GM18873 (cell line): ENCODE results near the gene ETS1.

Experiments used
- ATAC-seq: cut with Tn5 transposase; IDR thresholded peaks from one replicate; pipeline ENCODE4 v1.9.1; 2021; ENCODE audit warnings: mild to moderate bottlenecking, moderate library complexity, moderate number of reproducible peaks; ENCODE audit not compliant: unreplicated experiment, low FRiP score

ETS1 gene, protein sequence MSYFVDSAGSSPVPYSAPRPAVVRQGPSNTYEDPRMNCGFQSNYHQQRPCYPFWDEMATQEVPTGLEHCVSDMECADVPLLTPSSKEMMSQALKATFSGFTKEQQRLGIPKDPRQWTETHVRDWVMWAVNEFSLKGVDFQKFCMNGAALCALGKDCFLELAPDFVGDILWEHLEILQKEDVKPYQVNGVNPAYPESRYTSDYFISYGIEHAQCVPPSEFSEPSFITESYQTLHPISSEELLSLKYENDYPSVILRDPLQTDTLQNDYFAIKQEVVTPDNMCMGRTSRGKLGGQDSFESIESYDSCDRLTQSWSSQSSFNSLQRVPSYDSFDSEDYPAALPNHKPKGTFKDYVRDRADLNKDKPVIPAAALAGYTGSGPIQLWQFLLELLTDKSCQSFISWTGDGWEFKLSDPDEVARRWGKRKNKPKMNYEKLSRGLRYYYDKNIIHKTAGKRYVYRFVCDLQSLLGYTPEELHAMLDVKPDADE

DNA sequence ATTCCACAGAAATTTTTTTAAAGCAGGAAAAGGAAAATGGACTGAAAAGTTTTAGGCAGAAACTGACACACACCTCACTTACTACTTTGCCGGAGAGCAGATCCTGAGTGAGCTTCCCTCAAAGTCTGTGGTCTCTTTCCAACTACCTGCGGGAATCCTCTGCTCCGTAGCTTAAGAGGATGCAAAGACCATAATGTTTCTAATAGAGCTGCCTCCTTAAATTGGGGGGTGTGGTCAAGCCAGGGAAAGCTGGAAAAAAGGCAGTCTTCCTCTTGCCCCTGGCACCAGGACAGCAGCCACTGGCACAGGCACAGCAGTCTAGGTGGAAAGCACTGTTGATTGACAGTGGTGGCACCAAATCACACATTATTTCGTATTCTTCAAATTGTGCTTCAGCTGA lies at the start of gene ETS1:
Gene ETS1 (minus strand): TSS at position 144 of the 400 bp plus-strand sequence. CDS start 14,428 bp downstream, outside the sequence.
- no peak for ATAC-seq

DNA sequence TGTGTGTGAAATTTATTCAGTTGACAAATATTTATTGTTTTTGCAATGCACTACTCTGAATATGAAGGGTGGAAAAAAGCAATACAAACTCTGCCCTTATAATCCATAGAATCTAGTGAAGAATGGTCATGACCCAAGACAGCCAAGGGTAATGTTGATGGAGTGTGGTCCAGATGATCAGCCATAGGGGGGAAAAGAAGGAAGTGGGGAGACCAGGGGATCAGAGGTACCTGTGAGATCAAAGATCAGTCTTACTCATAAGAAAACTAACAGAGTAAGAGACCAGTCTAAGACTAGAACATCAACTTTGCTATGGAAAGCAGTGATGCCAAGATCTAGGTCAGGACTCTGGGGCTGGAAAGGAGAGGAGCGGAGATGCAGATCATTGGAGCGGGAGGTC lies 47.0 kb upstream of the ETS1 start:
- no peak for ATAC-seq

DNA sequence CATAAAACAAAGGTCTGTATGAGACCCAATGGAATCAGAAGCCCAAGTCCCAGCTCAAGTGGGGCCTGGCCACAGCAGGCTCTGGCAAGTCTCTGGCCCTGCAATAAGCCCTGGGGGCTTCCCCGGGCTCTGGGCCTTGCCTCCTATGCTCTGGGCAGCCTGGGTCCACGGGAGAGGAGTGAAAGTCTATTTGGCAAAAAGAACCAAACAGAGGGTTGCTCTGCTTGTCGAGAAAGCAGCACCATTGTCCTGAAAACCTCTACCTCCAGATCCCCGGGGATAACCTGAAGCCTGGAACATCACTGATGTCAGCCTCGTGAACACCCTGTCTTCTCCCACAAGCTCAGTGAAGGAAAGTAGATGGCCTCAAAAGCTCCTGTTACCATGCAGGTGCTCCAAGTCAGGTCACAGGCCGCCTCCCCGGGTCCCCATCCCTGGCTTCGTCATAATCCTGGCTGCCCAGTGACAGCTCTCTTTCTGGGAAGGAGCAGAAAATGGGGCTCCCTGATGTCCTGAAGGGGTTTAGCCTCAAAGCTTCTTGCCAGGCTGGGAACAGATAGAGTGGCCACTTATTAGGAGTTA lies 46.1 kb upstream of the ETS1 start:
- ATAC-seq: no peak

DNA sequence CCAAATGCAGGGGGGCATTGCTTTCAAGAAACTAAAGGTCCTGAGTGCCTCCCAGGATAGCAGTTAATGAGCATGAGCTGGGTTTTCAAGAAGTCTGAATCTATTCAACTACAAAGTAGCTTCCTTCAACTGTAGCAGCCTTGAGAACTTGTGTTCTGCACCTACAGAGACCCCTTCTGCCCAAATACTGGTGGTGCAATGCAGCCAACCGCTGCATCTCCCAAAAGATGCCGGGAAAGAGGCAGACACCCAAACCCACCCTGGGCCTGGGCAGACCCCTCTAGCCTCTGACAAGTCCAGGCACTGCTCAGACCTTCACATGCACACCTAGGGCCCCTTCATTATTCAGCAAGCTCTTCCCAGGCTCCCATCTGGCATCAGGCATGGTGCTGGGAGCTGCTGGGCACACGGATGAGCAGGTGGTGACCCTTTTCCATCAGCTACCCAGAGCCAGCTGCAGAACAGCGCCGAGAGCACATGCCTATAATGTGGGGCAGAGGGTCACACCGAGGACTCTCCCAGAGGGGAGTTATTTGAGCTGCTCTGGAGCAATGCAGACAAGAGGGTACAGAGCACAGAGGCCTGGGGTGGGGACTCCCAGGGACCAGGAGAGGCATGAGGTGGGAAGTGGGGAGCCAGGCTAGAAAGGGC lies 44.9 kb upstream of the ETS1 start:
- no peak for ATAC-seq

DNA sequence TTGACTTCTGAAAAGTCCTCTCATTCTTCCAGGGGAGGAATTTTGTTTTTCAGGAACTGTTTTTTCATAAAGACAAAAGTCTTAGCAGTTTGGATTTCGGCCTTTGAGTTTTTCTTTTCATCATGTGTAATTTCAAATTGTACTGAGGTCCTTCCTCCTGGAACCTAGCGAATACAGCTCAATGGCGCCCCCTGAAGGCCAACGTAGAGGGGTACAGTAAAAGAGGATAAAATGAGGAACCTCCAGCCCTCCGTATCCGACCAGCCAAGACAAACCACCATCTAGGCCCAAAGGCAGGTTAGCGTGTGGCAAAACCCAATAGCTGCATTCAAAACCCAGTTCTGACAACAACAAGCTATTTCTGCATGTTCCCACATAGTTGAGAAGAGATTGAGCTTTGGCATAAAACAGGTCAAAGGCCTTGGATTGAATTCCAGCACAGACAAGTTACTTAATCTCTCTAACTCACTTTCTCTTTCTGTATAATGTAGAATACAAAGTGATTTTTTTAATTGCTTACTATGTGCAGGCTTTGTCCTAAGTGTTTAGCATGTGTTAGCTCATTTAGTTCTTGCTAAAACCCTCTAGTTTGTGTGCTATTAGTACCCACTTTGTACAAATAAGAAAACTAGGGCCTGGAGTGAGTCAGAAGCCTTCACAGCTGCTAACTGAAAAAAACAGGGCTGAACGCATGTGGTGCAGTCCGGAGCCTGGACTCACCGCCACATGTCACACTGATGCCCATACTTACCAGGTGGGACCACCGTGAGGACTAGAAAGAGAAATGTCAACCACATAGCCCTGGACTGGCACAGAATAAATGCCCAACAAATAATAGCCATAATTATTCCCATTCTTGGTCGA lies 43.2 kb upstream of the ETS1 start:
- no peak for ATAC-seq

DNA sequence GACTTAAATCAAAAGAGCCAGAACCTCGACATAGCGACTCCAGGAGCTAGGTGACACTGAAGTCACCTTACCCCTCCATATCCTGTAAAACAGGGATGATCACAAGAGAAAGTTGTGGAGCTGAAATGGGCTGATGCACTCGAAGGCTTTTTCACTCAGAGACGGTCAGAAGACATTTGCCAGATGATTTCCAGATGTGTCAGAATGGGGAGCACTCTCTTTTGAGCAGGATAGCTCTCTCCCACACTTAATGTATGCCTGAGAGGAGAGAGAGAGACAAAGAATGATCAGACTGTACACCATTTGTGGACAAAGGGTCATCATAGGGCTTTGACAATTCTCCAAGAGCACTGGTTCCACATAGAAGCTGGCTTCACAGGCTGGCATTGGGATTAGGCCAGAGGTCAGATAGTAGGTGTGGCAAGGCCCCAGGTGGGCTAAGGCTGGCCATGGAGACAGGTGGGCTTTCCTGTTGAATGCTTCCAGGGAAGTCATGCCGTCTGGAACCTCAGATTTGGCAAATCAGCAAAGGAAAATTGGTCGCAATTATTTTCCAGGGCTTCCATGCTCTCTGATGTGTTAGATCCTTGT lies 42.3 kb upstream of the ETS1 start:
- ATAC-seq: no peak

DNA sequence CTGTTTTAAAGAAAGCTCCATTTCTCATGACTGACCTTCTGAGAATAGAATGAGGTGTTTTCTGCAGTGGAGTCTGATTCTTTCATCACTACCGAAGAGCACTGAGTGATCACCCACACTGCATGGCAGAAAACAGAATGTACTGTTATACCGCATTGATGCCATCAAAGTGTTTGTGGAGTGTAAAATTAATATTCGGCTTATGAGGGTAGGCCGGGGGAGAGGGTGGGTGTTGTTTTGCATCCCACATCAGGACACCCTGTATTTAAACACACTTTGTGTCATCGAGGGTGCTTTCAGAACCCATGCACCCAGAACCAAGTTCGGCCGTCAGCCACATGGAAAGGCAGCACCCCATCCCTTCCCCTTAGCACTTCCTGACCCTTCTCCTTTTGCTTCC lies 41.3 kb upstream of the ETS1 start:
- ATAC-seq: peak; percentile 28

DNA sequence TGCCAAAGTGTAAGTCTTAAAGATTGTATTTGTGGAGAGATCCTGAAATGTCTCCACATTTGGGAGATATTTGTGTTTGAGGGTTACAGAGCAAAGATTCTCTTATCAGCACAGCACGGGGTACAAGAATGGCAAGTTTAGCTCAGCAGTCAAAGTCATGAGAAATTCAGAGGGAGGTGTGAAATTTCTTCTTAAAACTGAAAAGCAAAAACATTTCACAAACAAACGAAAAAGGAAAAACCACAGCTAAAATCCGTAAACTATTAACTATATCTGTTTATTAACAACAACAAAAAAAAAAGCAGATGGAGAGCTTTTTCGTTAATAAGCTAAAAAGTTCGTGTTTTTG lies 40.9 kb upstream of the ETS1 start:
- peak; percentile 18 for ATAC-seq

DNA sequence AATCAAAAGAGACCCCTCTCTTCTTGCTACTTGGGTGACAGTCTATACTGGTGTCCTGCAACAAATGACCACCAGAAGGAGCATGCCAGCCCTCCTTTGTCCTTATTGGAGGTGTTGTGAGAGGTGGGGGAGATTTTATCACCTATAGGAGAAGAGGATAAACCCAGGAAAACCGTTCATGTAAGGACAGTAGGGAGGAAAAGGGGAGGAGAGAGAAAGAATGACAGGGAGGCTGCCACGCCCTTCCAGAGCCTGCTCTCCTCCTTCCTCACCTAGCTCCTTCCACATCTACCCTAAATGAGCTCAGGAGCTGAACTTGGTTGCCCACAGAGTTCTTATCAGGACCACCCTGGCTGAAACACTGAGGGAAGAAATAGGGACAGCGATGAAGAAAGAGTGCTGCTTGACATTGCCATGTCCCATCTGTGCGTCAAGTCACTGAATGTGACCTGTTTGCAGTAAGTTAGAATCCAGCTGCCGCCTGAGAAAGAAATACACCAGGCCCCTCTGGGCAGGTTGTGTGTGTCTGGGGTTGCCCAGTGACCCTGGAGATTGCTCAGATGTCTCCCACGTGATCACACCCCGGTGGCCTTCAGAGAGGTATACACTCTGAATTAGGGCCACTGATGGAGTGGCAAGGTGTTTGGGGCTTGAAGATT lies 40.4 kb upstream of the ETS1 start:
- peak; percentile 33 for ATAC-seq

DNA sequence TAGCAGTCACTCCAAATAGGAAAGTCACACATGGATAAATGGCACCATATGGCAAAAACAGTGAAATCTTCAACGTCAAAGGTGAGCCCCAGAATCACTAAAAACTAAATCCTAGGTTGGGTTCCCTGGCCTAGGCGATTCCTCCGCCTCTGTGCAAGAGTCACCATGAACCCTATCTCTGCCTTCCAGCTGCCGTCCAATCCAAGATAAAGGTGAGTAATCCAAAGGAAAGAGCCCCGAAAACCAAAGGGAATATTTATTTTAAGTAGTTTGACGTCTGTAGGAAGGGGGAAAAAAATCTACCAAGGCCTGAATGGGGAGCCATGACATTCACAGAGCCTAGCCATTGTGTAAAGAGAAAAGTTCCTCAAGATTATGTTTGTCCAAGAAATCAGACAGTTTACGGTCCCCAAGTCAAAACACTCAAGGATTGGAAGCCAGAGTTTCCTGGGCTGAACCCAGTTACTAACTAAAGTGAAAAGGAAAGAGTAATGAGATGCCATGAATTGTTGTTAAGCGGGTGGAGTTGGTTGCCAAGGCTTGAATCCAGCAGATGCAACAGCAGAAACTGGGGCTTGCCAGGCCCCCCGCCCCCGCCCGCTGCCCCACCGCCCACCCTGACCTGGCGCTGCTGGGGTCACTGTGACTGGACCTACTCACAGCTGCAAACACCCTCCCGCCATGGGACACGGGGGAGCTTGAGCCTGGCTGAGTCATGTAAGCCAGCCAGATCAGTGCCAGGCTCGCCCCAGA lies 39.7 kb upstream of the ETS1 start:
- ATAC-seq: no peak

DNA sequence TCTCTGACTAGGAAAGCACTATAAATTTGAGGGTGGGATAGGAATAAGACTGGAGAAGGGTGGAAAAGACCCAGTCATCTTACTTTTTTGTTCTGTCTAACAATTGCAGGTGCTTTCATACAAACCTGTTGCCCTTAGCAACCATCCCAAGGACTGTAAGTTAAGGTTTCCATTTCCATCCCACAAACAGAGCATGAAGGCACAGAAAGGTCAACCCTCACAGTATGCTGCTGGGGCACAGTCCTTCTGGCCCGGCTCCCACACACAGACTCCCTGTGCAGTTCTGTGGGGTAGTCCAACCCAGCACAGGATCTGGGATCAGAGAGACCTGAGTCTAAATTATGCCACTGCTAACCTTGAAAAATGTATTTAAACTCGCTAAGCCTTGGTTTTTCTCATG lies 38.4 kb upstream of the ETS1 start:
- ATAC-seq: no peak

DNA sequence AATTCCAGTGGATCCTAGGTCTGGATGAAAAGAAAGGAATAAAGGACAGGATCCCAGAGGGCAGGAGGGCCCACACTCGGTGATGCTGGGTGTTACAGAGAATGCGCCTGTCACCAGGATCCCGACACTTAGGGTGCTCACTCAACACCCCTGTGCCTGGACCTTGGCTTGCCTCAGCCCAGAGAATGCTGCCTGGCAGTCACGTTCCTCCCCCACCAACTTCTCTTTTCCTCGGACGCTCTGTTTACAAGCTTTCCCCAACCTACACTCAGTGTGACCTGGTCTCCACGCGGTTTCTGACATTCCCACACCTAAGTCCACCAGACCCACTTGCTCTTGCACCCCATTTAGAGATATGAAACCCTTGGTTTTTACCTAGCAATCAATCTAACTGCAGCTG lies 38.0 kb upstream of the ETS1 start:
- no peak for ATAC-seq

DNA sequence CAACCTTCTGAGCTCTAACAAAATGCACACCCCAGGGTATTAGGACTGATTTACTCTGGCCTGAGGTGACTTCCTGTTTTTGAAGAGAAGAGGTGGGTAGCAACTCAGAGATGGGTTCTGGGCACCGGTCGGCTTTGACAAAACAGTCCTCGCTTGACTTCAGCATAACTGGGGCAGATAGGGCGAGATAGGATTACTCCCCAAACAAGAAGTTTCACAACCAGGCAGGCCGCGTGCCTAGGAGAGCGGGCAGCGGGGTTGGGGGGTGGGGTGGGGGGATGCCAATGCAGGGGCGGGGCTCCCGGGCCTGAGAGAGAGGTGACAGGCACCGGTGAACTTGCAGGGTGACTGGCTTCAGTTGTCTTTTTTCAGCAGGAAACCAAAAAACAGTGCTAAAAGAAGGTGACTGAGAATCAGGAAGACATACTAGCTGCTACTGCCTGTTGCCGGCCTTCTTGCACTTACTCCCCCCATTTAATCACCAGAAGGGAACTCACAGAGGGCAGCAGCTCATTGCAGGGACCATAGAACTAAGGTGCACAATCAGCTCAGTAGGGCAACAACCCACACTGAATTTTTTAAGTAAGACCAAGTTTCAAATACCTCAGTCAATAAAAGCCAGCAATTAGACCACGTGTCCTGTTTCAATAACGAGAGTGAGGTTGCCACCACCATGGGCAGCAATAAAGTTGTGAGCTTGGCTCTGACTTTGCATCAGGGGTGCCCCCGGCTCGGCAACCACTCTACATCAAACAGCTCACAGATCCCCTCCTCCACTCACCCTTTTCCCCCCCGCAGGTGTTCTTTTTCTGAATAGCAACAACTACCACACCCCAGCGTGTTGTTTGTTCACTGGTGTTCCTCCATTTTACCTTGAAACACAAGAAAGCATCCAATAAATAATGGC lies 37.2 kb upstream of the ETS1 start:
- ATAC-seq: peak; percentile 30

DNA sequence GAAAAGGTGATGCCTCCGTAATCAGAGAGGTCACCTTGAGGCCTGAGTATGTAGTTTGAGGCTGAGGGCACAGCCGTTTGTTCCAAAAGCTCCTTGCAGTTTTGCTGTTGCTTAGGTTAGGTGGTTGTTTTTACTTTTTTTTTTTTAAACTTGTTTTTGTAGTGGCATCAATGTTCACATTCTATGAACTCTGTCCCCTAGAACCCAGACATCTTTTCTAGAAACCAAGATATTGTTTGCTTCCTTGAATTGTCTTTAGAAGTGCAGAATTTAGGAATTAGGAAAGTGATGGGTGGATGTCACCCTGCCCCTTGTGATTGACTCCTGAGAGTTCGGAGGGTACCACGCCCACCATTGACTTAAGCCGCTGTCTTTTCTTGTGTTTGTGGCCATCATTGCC lies 35.7 kb upstream of the ETS1 start:
- ATAC-seq: no peak

DNA sequence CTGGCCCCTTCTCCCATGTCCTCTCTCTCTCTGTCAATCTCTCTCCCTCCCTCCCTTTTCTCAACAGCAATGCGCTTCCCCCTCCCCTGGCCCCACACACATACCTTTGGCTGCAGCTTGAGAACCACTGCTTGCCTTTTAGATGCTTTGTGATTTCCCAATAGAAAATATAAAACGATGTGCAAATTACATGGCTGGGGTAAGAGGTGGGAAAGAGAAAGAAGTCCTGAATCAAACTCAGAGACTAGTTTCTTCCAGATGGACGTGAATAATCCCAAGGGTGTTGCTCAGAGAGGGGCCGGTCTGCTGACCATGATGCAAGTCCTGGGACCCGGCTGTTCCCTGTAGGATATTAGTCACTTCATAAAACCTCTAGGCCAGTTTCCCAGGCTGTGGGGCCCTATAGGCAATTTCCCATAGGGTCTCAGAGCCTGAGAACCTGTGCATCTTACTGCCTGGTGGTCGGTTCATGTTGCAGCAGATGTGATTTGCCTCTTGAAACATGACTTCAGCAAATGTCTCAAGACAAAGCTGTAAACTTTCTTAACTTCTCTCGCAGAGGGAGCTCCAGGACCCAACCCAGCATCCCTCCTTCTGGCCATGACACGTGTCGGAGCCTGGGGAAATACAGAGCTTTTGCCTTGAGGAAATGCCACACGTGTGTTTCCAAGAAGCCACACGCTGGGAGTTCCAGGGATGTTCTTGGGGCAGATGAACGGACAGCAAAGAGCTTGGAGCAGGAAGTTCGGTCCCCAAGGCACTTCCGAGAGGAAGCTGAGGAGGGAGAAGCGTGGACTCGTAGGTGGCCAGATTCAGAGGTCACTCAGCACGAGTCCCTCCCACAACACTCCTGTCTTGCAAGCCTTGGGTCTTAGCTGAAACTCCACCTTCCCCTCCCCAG lies 34.5 kb upstream of the ETS1 start:
- ATAC-seq: no peak

DNA sequence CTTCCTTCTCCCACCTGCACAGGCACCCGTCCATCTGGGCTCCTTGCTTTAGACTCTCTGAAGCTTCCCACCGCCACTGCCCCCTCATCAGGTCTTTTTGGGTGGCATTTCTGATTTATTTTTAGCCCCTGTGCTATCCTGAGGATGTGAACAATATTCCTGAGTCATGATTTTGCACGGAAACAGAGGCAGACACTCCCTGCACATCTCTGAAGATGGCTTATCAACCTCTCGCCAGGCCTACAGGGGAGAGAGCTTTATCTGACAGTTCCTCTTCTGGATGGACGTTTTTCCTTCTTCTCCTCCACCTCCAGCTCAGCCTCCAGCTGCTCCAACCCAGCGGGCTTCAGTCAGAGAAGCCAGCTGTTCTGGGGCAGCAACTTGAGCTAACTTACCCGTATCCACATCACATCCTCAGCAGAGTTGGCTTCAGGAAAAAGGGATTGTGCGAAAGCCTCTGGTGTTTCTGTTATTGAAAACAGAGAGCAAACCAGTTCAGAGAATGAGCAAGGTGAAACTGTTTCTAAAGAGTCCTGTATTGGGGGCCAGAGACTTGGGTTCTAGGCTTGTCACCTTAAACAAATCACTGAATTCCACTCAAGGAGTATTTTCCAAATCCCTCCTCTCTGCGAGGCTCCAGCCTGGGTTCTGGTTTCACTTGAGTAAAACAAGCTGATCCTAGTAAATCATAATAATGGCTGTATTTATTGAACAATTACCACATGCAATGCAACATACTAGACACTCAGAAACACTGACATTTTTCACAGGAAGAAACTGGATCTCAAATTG lies 33.1 kb upstream of the ETS1 start:
- ATAC-seq: no peak
